ENCODE results near the gene PLEKHA6.
"Not testable (repeated sequence)": the region's sequence is repeated elsewhere in the genome, so short reads cannot be mapped to it uniquely, and the experiment has no call there.

The PLEKHA6 gene

GRCh38 chr1:204258213-204259115 is 101.3 kb downstream of the PLEKHA6 start:
- DNase-seq, result peak; percentile 54

- DNase-seq, result no peak
Measured at GRCh38 chr1:204257446-204257845, 102.3 kb downstream of the PLEKHA6 start.

GRCh38 chr1:204256531-204256930 is 103.2 kb downstream of the PLEKHA6 start:
- DNase-seq, result no peak

- no peak for DNase-seq
Measured at GRCh38 chr1:204255966-204256365, 103.8 kb downstream of the PLEKHA6 start.

GRCh38 chr1:204255225-204255624 is 104.5 kb downstream of the PLEKHA6 start:
- peak; percentile 4 for DNase-seq

- DNase-seq, result no peak
Measured at GRCh38 chr1:204254031-204254661, 105.6 kb downstream of the PLEKHA6 start.

- DNase-seq, result no peak
Measured at GRCh38 chr1:204251926-204252689, 107.6 kb downstream of the PLEKHA6 start.

GRCh38 chr1:204251286-204251685 is 108.4 kb downstream of the PLEKHA6 start:
- DNase-seq, result no peak

GRCh38 chr1:204250428-204251030 is 109.2 kb downstream of the PLEKHA6 start:
- no peak for DNase-seq

GRCh38 chr1:204249736-204250427 is 109.8 kb downstream of the PLEKHA6 start:
- DNase-seq, result no peak

- DNase-seq, result no peak
Measured at GRCh38 chr1:204248954-204249353, 110.8 kb downstream of the PLEKHA6 start.

- no peak for DNase-seq
Measured at GRCh38 chr1:204246876-204247275, 112.9 kb downstream of the PLEKHA6 start.

- DNase-seq, result no peak
Measured at GRCh38 chr1:204242920-204243319, 116.8 kb downstream of the PLEKHA6 start.

- no peak for DNase-seq
Measured at GRCh38 chr1:204241914-204242313, 117.8 kb downstream of the PLEKHA6 start.

- DNase-seq, result no peak
Measured at GRCh38 chr1:204241050-204241449, 118.7 kb downstream of the PLEKHA6 start.

- no peak for DNase-seq
Measured at GRCh38 chr1:204240233-204240632, 119.5 kb downstream of the PLEKHA6 start.

GRCh38 chr1:204239401-204239800 is 120.3 kb downstream of the PLEKHA6 start:
- not testable (repeated sequence) for DNase-seq

GRCh38 chr1:204238520-204238919 is 121.2 kb downstream of the PLEKHA6 start:
- DNase-seq, result not testable (repeated sequence)

GRCh38 chr1:204237515-204237914 is 122.2 kb downstream of the PLEKHA6 start:
- not testable (repeated sequence) for DNase-seq

GRCh38 chr1:204232526-204232925 is 127.2 kb downstream of the PLEKHA6 start:
- no peak for DNase-seq

GRCh38 chr1:204230211-204230610 is 129.5 kb downstream of the PLEKHA6 start:
- DNase-seq, result no peak

- no peak for DNase-seq
Measured at GRCh38 chr1:204228896-204229295, 130.8 kb downstream of the PLEKHA6 start.

Measured in NCI-H510A treated with DMSO at 0.1 percent for 48 hours (cell line).